GM19324 (cell line): Measurements from ENCODE around the gene RAD51AP2.
"Not testable (repeated sequence)": the region's sequence is repeated elsewhere in the genome, so short reads cannot be mapped to it uniquely, and the experiment has no call there.

ENCODE experiments used
- ATAC-seq: cut with Tn5 transposase; IDR thresholded peaks from one replicate; pipeline ENCODE4 v1.9.1; 2021; ENCODE audit warnings: mild to moderate bottlenecking, moderate library complexity; ENCODE audit not compliant: unreplicated experiment, low FRiP score

RAD51AP2 gene

GRCh38 chr2:17518212-17519154, at the start of gene RAD51AP2:
Gene RAD51AP2 (minus strand): TSS chr2:17518440. CDS start chr2:17518415, 25 bp downstream.
- peak; percentile 90 for ATAC-seq

- ATAC-seq: not testable (repeated sequence)
These were observed 47.5 kb upstream of the RAD51AP2 start for GRCh38 chr2:17565726-17566125.

- no peak for ATAC-seq
These were observed 40.6 kb upstream of the RAD51AP2 start for GRCh38 chr2:17558878-17559277.

GRCh38 chr2:17558053-17558452, 39.8 kb upstream of the RAD51AP2 start:
- ATAC-seq: no peak

- no peak for ATAC-seq
These were observed 39.4 kb upstream of the RAD51AP2 start for GRCh38 chr2:17557596-17557995.

- ATAC-seq: no peak
These were observed 36.9 kb upstream of the RAD51AP2 start for GRCh38 chr2:17555150-17555549.

GRCh38 chr2:17550907-17551306, 32.7 kb upstream of the RAD51AP2 start:
- no peak for ATAC-seq

- no peak for ATAC-seq
These were observed 29.5 kb upstream of the RAD51AP2 start for GRCh38 chr2:17547737-17548136.

- ATAC-seq: no peak
These were observed 29.0 kb upstream of the RAD51AP2 start for GRCh38 chr2:17547237-17547636.

GRCh38 chr2:17545680-17546613, 27.7 kb upstream of the RAD51AP2 start:
- no peak for ATAC-seq

GRCh38 chr2:17544256-17544655, 26.0 kb upstream of the RAD51AP2 start:
- ATAC-seq: no peak

GRCh38 chr2:17543848-17544247, 25.6 kb upstream of the RAD51AP2 start:
- no peak for ATAC-seq

- ATAC-seq: no peak
These were observed 25.0 kb upstream of the RAD51AP2 start for GRCh38 chr2:17543131-17543660.

GRCh38 chr2:17542471-17542870, 24.2 kb upstream of the RAD51AP2 start:
- no peak for ATAC-seq

- ATAC-seq: no peak
These were observed 23.3 kb upstream of the RAD51AP2 start for GRCh38 chr2:17541531-17541950.

- no peak for ATAC-seq
These were observed 22.7 kb upstream of the RAD51AP2 start for GRCh38 chr2:17540813-17541530.

GRCh38 chr2:17540093-17540812, 22.0 kb upstream of the RAD51AP2 start, which contains the start of gene VSNL1:
Gene VSNL1 (plus strand): TSS chr2:17540696. CDS start chr2:17592075, 51,379 bp downstream.
- no peak for ATAC-seq

- ATAC-seq: no peak
These were observed 21.4 kb upstream of the RAD51AP2 start for GRCh38 chr2:17539611-17540092.

GRCh38 chr2:17538844-17539554, 20.8 kb upstream of the RAD51AP2 start:
- no peak for ATAC-seq
